Endothelial cell (in vitro differentiated cells): Measurements from ENCODE around the gene HBA1. TPM values are rescaled to one million over a fixed set of nuclear protein-coding genes. Genes with fewer than 3 reads are reported as not detected.

Experiments
- DNase-seq: peaks from one replicate; pipeline ENCODE4 v3.0.0; 2021; ENCODE audit warnings: low spot score
- H3K27ac Mint-ChIP-seq: one replicate; pipeline ENCODE4 v1.8.0; 2021; ENCODE audit warnings: mixed read lengths, inconsistent platforms; ENCODE audit not compliant: unreplicated experiment
- H3K27me3 Mint-ChIP-seq: one replicate; pipeline ENCODE4 v1.8.0; 2021; ENCODE audit warnings: mild to moderate bottlenecking, moderate library complexity, mixed read lengths, inconsistent platforms; ENCODE audit not compliant: unreplicated experiment
- H3K36me3 Mint-ChIP-seq: one replicate; pipeline ENCODE4 v1.8.0; 2021; ENCODE audit warnings: mild to moderate bottlenecking, low read depth, mixed read lengths, inconsistent platforms; ENCODE audit not compliant: unreplicated experiment
- H3K4me1 Mint-ChIP-seq: one replicate; pipeline ENCODE4 v1.8.0; 2021; ENCODE audit warnings: mild to moderate bottlenecking, mixed read lengths, inconsistent platforms; ENCODE audit not compliant: unreplicated experiment
- H3K4me3 Mint-ChIP-seq: one replicate; pipeline ENCODE4 v1.8.0; 2021; ENCODE audit warnings: mild to moderate bottlenecking, mixed read lengths, inconsistent platforms; ENCODE audit not compliant: unreplicated experiment
- H3K9me3 Mint-ChIP-seq: one replicate; pipeline ENCODE4 v1.8.0; 2021; ENCODE audit warnings: mixed read lengths, inconsistent platforms; ENCODE audit not compliant: unreplicated experiment
- CTCF ChIP-seq: fragments of 200-600 bp; sonication (generic); IDR thresholded peaks from one replicate; pipeline ENCODE4 v1.5.0; 2021; ENCODE audit warnings: antibody characterized with exemption; ENCODE audit not compliant: unreplicated experiment
- total RNA-seq: library from RNA; stranded (reverse); fragmentation: NEBNext Ultra II Directional; extraction: Animal tissue kit (Norgen Biotek cat#: 25700); gene quantifications from one replicate; pipeline ENCODE4 v1.2.1, GENCODE V29; 2021; ENCODE audit not compliant: unreplicated experiment

HBA1 gene
- total RNA-seq, 1 donor from 2014 or later, result not detected

- Mint-ChIP-seq H3K27ac (no peak overlapping the region), H3K27me3 (peaks cover 19% of the 10 kb centered on the region), H3K4me3 (no peak overlapping the region), H3K36me3 (peaks cover 4% of the 10 kb centered on the region), H3K9me3 (no peaks in the 10 kb centered on the region), H3K4me1 (peaks cover 3% of the 10 kb centered on the region)
- no peak for TF ChIP-seq CTCF
- DNase-seq, result no peak
These were observed 928 bp downstream of the HBA1 start for GRCh38 chr16:177394-177822.

GRCh38 chr16:177981-178667 is 1.6 kb downstream of the HBA1 start:
- Mint-ChIP-seq H3K4me1 (peaks cover 3% of the 10 kb centered on the region), H3K27me3 (peaks cover 19% of the 10 kb centered on the region), H3K27ac (no peak overlapping the region), H3K36me3 (peaks cover 4% of the 10 kb centered on the region), H3K4me3 (no peak overlapping the region), H3K9me3 (no peaks in the 10 kb centered on the region)
- TF ChIP-seq CTCF, result no peak
- DNase-seq, result no peak

- no peak overlapping the region for H3K27ac Mint-ChIP-seq
- H3K27me3 Mint-ChIP-seq, result peaks cover 19% of the 10 kb centered on the region
- no peak for DNase-seq
- no peak for TF ChIP-seq CTCF
- peaks cover 4% of the 10 kb centered on the region for H3K36me3 Mint-ChIP-seq
- H3K4me1 Mint-ChIP-seq, result peaks cover 3% of the 10 kb centered on the region
- H3K4me3 Mint-ChIP-seq, result no peak overlapping the region
- H3K9me3 Mint-ChIP-seq, result no peaks in the 10 kb centered on the region
These were observed 2.2 kb downstream of the HBA1 start for GRCh38 chr16:178668-179015.

GRCh38 chr16:179211-180092 is 3.0 kb downstream of the HBA1 start:
- Mint-ChIP-seq H3K36me3 (peaks cover 4% of the 10 kb centered on the region), H3K4me3 (no peak overlapping the region), H3K4me1 (peaks cover 2% of the 10 kb centered on the region), H3K27me3 (peaks cover 18% of the 10 kb centered on the region), H3K27ac (no peak overlapping the region), H3K9me3 (no peaks in the 10 kb centered on the region)
- no peak for TF ChIP-seq CTCF
- DNase-seq, result no peak
